ENCODE measurements around the gene PBX1.

PBX1 gene

GRCh38 chr1:164563721-164564360 is 4.9 kb downstream of the PBX1 start:
- no peak for DNase-seq (ENCODE audit: low read depth in 3 of 3)

- no peak for DNase-seq (ENCODE audit: low read depth in 3 of 3)
These were observed 5.4 kb downstream of the PBX1 start for GRCh38 chr1:164564378-164564777.

- DNase-seq (ENCODE audit: low read depth in 3 of 3): no peak
These were observed 6.4 kb downstream of the PBX1 start for GRCh38 chr1:164565357-164565756.

GRCh38 chr1:164567774-164568173 is 8.8 kb downstream of the PBX1 start:
- no peak for DNase-seq (ENCODE audit: low read depth in 3 of 3)

GRCh38 chr1:164569241-164569640 is 10.3 kb downstream of the PBX1 start:
- DNase-seq (ENCODE audit: low read depth in 3 of 3): no peak

GRCh38 chr1:164569866-164570265 is 10.9 kb downstream of the PBX1 start:
- DNase-seq (ENCODE audit: low read depth in 3 of 3): no peak

- DNase-seq (ENCODE audit: low read depth in 3 of 3): no peak
These were observed 12.3 kb downstream of the PBX1 start for GRCh38 chr1:164571333-164571732.

- DNase-seq (ENCODE audit: low read depth in 3 of 3): no peak
These were observed 16.4 kb downstream of the PBX1 start for GRCh38 chr1:164575356-164575886.

GRCh38 chr1:164576291-164577271 is 17.6 kb downstream of the PBX1 start:
- DNase-seq (ENCODE audit: low read depth in 3 of 3): no peak

GRCh38 chr1:164577291-164577690 is 18.3 kb downstream of the PBX1 start:
- DNase-seq (ENCODE audit: low read depth in 3 of 3): no peak

- DNase-seq (ENCODE audit: low read depth in 3 of 3): no peak
These were observed 19.7 kb downstream of the PBX1 start for GRCh38 chr1:164578479-164579200.

GRCh38 chr1:164579381-164579780 is 20.4 kb downstream of the PBX1 start:
- DNase-seq (ENCODE audit: low read depth in 3 of 3): no peak

GRCh38 chr1:164581762-164582161 is 22.8 kb downstream of the PBX1 start:
- no peak for DNase-seq (ENCODE audit: low read depth in 3 of 3)

GRCh38 chr1:164583196-164583595 is 24.2 kb downstream of the PBX1 start:
- no peak for DNase-seq (ENCODE audit: low read depth in 3 of 3)

GRCh38 chr1:164583835-164584539 is 25.0 kb downstream of the PBX1 start:
- DNase-seq (ENCODE audit: low read depth in 3 of 3): no peak

- DNase-seq (ENCODE audit: low read depth in 3 of 3): no peak
These were observed 27.6 kb downstream of the PBX1 start for GRCh38 chr1:164586591-164586990.

GRCh38 chr1:164587617-164588501 is 28.9 kb downstream of the PBX1 start:
- DNase-seq (ENCODE audit: low read depth in 3 of 3): no peak

GRCh38 chr1:164588516-164589341 is 29.7 kb downstream of the PBX1 start:
- DNase-seq (ENCODE audit: low read depth in 3 of 3): no peak

GRCh38 chr1:164589408-164589807 is 30.4 kb downstream of the PBX1 start:
- DNase-seq (ENCODE audit: low read depth in 3 of 3): no peak

All from stimulated activated CD4-positive, alpha-beta T cell treated with anti-CD3 and anti-CD28 coated beads, TNF-alpha, amount 100 ng/mL, for 24 hours (primary cell).